Peyer's patch (tissue), 4 donors: ENCODE data around the gene RSU1. TPM values are rescaled to one million over a fixed set of nuclear protein-coding genes. Genes with fewer than 3 reads are reported as not detected.
A peak's percentile ranks its signal among the peaks of the same experiment; 100 is the strongest.

Experiments used
- DNase-seq, 3 donors: peaks; one replicate each; pipeline ENCODE4 v3.0.0-alpha.2; 2017 to 2019
- H3K27ac ChIP-seq, 4 donors: fragments of 200-600 bp; sonication (generic); one replicate each; pipeline ENCODE4 v1.5.1; 2016 to 2019
- H3K27me3 ChIP-seq, 2 donors: fragments of 200-600 bp; sonication (generic); one replicate each; pipeline ENCODE4 v1.5.1; 2019
- H3K36me3 ChIP-seq, 3 donors: fragments of 200-600 bp; sonication (generic); one replicate each; pipeline ENCODE4 v1.5.1; 2016 to 2019
- H3K4me1 ChIP-seq, 4 donors: fragments of 200-600 bp; sonication (generic); one replicate each; pipeline ENCODE4 v1.5.1; 2016 to 2019
- H3K4me3 ChIP-seq, 4 donors: fragments of 200-600 bp; sonication (generic); 1 replicate in 3 of 4; 2 replicates in 1 of 4; pipeline ENCODE4 v1.5.1; 2016 to 2019; ENCODE audit warnings: mild to moderate bottlenecking in 1 of 4
- H3K9me3 ChIP-seq, 4 donors: fragments of 200-600 bp; sonication (generic); one replicate each; pipeline ENCODE4 v1.5.1; 2016 to 2019; ENCODE audit warnings: mild to moderate bottlenecking in 1 of 4
- POLR2A ChIP-seq, 2 donors: fragments of 450-650 bp; IDR thresholded peaks; one replicate each; pipeline ENCODE4 v1.5.1; 2017; ENCODE audit warnings: antibody characterized with exemption in 2 of 2, mild to moderate bottlenecking in 2 of 2, moderate library complexity in 2 of 2
- total RNA-seq, 4 donors: library from RNA; depleted of rRNA; stranded (reverse); fragments of >200 nt; gene quantifications; one replicate each; pipeline ENCODE4 v1.1.0, GENCODE V29; 2016
- TF ChIP-seq, protein P1 (sequence below), 6 experiments: fragments of 450-650 bp in 4 of 6; fragments of 200-600 bp in 2 of 6; sonication (generic) in 1 of 6; IDR thresholded peaks; one replicate each; pipeline ENCODE4 v1.5.1; 2017 to 2019; ENCODE audit warnings: antibody characterized with exemption in 6 of 6, mild to moderate bottlenecking in 3 of 6, moderate library complexity in 1 of 6

Gene RSU1
- total RNA-seq, result 10 to 100 TPM; 14.5 to 31.4 (median 23.5) TPM

DNA sequence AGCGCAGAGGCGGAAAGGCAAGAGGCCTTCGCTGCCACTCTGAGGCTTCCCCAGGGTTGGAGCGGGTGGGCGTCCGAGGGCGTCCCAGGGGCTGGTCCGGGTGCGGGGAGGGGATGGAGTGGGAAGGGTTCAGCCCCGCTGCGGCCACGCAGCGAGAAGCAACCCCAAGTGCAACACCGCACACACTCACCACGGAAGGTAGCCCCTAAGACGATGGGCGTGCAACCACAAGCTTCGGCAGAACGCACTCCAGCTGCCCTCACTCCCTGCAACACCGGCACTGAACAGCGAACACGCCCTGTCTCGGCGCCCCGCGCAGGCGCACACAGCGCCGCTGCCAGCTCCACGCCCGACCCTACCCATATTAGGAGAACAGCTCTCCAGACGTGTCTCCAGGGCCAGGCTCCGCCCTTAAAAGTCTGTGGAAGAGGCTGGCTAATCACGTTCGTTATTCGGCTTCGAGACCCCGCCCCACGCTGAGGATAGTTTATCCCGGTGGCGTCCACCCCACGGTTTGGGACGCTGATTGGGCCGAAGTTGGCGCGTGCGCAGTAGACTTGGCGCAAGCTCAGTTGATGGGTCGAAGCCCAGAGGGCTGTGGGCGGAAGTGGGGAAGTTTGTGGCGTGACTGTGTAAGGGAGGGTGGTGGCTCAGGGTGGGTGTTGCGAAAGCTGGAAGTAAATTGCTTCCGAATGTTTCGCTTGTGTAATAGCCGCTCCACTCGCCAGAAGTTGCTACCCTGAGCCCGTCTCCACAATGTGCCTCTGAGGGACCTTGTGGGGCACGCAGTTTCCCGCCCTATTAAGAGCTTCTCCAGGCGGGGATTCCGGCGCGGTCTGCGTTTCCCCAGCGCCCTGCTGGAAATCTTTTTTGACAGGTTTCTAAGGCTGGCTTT is at the start of gene RSU1:
Gene RSU1, minus strand, starts transcription at position 300 of the 895 bp plus-strand sequence. CDS start 343 bp downstream, outside the sequence.
- TF ChIP-seq, protein P1, sequence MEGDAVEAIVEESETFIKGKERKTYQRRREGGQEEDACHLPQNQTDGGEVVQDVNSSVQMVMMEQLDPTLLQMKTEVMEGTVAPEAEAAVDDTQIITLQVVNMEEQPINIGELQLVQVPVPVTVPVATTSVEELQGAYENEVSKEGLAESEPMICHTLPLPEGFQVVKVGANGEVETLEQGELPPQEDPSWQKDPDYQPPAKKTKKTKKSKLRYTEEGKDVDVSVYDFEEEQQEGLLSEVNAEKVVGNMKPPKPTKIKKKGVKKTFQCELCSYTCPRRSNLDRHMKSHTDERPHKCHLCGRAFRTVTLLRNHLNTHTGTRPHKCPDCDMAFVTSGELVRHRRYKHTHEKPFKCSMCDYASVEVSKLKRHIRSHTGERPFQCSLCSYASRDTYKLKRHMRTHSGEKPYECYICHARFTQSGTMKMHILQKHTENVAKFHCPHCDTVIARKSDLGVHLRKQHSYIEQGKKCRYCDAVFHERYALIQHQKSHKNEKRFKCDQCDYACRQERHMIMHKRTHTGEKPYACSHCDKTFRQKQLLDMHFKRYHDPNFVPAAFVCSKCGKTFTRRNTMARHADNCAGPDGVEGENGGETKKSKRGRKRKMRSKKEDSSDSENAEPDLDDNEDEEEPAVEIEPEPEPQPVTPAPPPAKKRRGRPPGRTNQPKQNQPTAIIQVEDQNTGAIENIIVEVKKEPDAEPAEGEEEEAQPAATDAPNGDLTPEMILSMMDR (IDR thresholded peaks at IDR 0.05), result peak in 1 of 6 experiments; percentile 10
- TF ChIP-seq POLR2A (IDR thresholded peaks at IDR 0.05), result peak; percentile 51 to 79
- peak; percentile 100 for DNase-seq
- Histone ChIP-seq H3K36me3 (no peaks in the 10 kb centered on the region), H3K27ac (peak within 1 kb of the TSS; percentile 79 to 93 (median 84)), H3K4me3 (peak within 1 kb of the TSS; percentile 51 to 82 (median 76)), H3K9me3 (peaks cover 0 to 6% (median 0%) of the 10 kb centered on the region in 4 donors), H3K27me3 (no peaks in the 10 kb centered on the region), H3K4me1 (peaks cover 0 to 14% (median 3%) of the 10 kb centered on the region in 4 donors)

DNA sequence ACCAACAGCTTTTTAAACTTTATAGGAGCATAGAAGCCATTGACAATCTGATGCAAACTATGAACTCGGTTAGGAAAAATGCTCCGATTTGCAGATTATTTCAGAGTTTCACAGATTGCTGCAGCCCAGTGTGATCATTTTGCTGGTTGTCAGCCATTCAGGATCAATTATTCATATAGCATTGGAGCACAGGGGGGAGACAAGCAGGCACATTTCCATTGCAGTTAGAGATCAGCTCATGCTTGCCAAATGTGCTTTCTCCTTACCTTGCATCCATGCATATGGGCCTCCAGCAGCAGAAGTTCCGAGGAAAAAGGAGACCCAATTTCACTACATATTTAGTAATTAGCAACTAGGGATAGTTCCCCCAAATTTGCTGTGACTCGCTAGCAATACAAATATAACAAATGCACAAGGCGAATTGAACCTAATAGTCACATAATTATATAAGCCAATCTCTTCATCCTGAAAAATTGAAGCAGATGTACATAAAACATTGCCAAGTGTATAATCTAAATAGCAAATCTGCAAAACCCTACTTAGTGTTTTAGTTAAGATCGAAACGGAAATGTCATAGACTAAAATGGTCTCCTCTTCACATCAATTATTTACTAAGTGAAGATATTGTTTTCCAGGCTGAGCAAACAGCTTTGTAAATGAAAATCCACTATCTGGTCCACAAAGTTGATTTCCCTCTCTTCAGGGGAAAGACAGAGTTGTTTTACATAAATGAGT is 49.5 kb upstream of the RSU1 start:
- no peak for DNase-seq
- no peaks in the 10 kb centered on the region for H3K27me3 ChIP-seq
- H3K4me1 ChIP-seq, result no peaks in the 10 kb centered on the region
- H3K9me3 ChIP-seq, result no peaks in the 10 kb centered on the region
- TF ChIP-seq POLR2A (IDR thresholded peaks at IDR 0.05), result no peak
- TF ChIP-seq, protein P1 (IDR thresholded peaks at IDR 0.05), result no peak
- no peak overlapping the region for H3K4me3 ChIP-seq
- H3K36me3 ChIP-seq, result no peaks in the 10 kb centered on the region
- no peak overlapping the region for H3K27ac ChIP-seq

DNA sequence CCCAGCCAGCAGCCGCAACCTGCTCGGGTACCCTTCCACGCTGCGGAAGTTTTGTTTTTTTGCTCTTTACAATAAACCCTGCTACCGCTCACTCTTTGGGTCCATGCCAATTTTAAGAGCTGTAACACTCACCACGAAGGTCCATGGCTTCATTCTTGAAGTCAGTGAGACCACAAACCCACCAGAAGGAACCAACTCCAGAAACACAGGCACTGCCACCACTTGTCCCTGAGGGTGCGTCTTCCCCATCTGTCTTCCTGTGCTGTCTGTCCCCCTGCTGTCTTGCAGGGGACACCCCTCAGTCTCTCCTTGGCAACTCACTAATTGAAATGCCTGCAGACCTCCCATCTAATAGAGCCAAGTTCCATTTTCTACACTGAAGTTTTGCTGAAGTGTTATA is 48.5 kb upstream of the RSU1 start:
- no peaks in the 10 kb centered on the region for H3K9me3 ChIP-seq

DNA sequence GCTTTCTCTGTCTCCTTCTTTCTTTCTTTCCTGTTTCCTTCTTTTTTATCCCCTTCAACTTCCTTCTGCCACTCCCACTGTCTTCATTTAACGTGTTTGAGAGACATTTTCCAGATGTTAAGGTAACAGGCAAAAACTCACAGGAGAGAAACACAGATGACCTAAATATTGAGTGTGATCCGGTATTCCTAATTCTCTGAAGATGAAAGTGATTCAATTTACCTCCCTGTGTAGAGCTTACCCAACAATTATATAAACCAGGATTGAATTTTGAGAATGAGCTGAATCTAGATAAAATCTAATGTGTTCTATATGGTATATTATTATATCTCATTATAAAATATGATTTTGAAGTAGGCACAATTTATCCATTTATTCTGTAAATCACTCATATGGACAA is 46.5 kb upstream of the RSU1 start:
- TF ChIP-seq, protein P1 (IDR thresholded peaks at IDR 0.05), result no peak
- TF ChIP-seq POLR2A (IDR thresholded peaks at IDR 0.05), result no peak
- DNase-seq, result no peak
- Histone ChIP-seq H3K4me3 (no peak overlapping the region), H3K27ac (no peak overlapping the region), H3K27me3 (no peaks in the 10 kb centered on the region), H3K36me3 (no peaks in the 10 kb centered on the region), H3K4me1 (no peaks in the 10 kb centered on the region), H3K9me3 (no peaks in the 10 kb centered on the region)

More for the DNA sequence above, 48.5 kb upstream of the RSU1 start:
- TF ChIP-seq POLR2A (IDR thresholded peaks at IDR 0.05), result no peak
- TF ChIP-seq, protein P1 (IDR thresholded peaks at IDR 0.05), result no peak
- H3K36me3 ChIP-seq, result no peaks in the 10 kb centered on the region
- no peak overlapping the region for H3K27ac ChIP-seq
- no peak for DNase-seq
- no peaks in the 10 kb centered on the region for H3K4me1 ChIP-seq
- H3K27me3 ChIP-seq, result no peaks in the 10 kb centered on the region
- no peak overlapping the region for H3K4me3 ChIP-seq

DNA sequence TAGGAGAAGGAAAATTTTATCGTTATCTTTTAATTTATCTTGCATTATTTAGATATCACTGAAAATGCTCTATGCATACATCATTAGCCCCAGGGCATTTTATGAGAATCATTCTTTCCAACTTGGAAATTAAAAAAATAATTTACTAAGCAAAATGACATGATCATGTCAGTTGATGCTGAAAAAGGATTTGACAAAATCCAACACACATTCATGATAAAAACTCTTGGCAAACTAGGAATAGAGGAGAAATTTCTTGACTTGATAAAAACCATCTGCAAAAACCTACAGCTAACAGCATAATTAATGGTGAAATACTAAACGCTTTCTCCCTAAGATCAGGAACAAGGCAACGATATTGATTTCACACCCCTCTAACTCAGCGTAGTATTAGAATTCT is 40.2 kb upstream of the RSU1 start:
- H3K4me1 ChIP-seq, result no peaks in the 10 kb centered on the region
- no peak for DNase-seq
- H3K27ac ChIP-seq, result no peak overlapping the region
- TF ChIP-seq, protein P1 (IDR thresholded peaks at IDR 0.05), result no peak
- no peak for TF ChIP-seq POLR2A (IDR thresholded peaks at IDR 0.05)
- H3K27me3 ChIP-seq, result no peaks in the 10 kb centered on the region
- H3K4me3 ChIP-seq, result no peak overlapping the region
- H3K9me3 ChIP-seq, result no peaks in the 10 kb centered on the region
- no peaks in the 10 kb centered on the region for H3K36me3 ChIP-seq
